CD4-positive, alpha-beta T cell treated with Interleukin-15 for 1 hour (primary cell): ENCODE results near the gene C11orf98.
A peak's percentile ranks its signal among the peaks of the same experiment; 100 is the strongest.
"Not testable (repeated sequence)": the region's sequence is repeated elsewhere in the genome, so short reads cannot be mapped to it uniquely, and the experiment has no call there.

ENCODE experiments used
- DNase-seq: peaks from one replicate; pipeline ENCODE4 v3.0.0-alpha.2; 2020

Gene C11orf98

GRCh38 chr11:62680825-62681240, 15.8 kb upstream of the C11orf98 start:
- DNase-seq = peak; percentile 33

GRCh38 chr11:62678770-62679696, 14.0 kb upstream of the C11orf98 start, which contains the start of gene UBXN1:
UBXN1 (minus strand) TSS chr11:62679073; CDS start chr11:62678923, 150 bp downstream.
- peak; percentile 84 for DNase-seq

GRCh38 chr11:62678433-62678769, 13.4 kb upstream of the C11orf98 start:
- DNase-seq = no peak

GRCh38 chr11:62677714-62678113, 12.7 kb upstream of the C11orf98 start:
- DNase-seq = no peak

GRCh38 chr11:62677156-62677555, 12.1 kb upstream of the C11orf98 start:
- no peak for DNase-seq

GRCh38 chr11:62676698-62677097, 11.7 kb upstream of the C11orf98 start:
- no peak for DNase-seq

- DNase-seq = not testable (repeated sequence)
Measured at GRCh38 chr11:62675415-62675814, 10.4 kb upstream of the C11orf98 start.

- DNase-seq = no peak
Measured at GRCh38 chr11:62673196-62673525, 8.2 kb upstream of the C11orf98 start.

- peak; percentile 77 for DNase-seq
Measured at GRCh38 chr11:62671608-62672389, 6.8 kb upstream of the C11orf98 start, which contains the start of the genes LBHD1 and UQCC3. LBHD1 (minus strand) TSS chr11:62672267; CDS start chr11:62670031, 2,236 bp downstream. UQCC3 (plus strand) TSS chr11:62671673; CDS start chr11:62671746, 73 bp downstream.

GRCh38 chr11:62671236-62671607, 6.2 kb upstream of the C11orf98 start:
- no peak for DNase-seq

- no peak for DNase-seq
Measured at GRCh38 chr11:62669420-62670161, 4.6 kb upstream of the C11orf98 start.

GRCh38 chr11:62667460-62667859, 2.5 kb upstream of the C11orf98 start:
- DNase-seq = no peak

GRCh38 chr11:62666259-62666926, 1.4 kb upstream of the C11orf98 start:
- DNase-seq = no peak

GRCh38 chr11:62665599-62666258, 719 bp upstream of the C11orf98 start:
- peak; percentile 64 for DNase-seq

- DNase-seq = peak; percentile 58
Measured at GRCh38 chr11:62664405-62665074, 470 bp downstream of the C11orf98 start.

- DNase-seq = no peak
Measured at GRCh38 chr11:62656796-62657429, 8.1 kb downstream of the C11orf98 start.

GRCh38 chr11:62654297-62654696, 10.7 kb downstream of the C11orf98 start:
- DNase-seq = no peak

GRCh38 chr11:62652161-62653006, 12.6 kb downstream of the C11orf98 start:
- peak; percentile 22 for DNase-seq

GRCh38 chr11:62650283-62650682, 14.7 kb downstream of the C11orf98 start:
- DNase-seq = not testable (repeated sequence)

GRCh38 chr11:62649486-62649885, 15.5 kb downstream of the C11orf98 start:
- DNase-seq = no peak
